AG04449 (cell line): ENCODE results near the gene DTNA.

Source experiments
- CTCF ChIA-PET: fragments of 350-600 bp; formaldehyde crosslinking; extraction: SDS; loops from one replicate; lab custom pipeline; 2021; ENCODE audit warnings: antibody characterized with exemption; lab: Yijun Ruan, JAX
- POLR2A ChIA-PET: fragments of 400-600, 350-600 bp; formaldehyde crosslinking; extraction: SDS; loops from one replicate; lab custom pipeline; 2020; ENCODE audit warnings: antibody characterized with exemption, inconsistent platforms; lab: Yijun Ruan, JAX
- DNase-seq: peaks from one replicate; pipeline ENCODE4 v3.0.0-alpha.2; 2010; ENCODE audit warnings: low read depth, low spot score
- H3K4me3 ChIP-seq: 2 replicates; pipeline ENCODE4 v1.5.1; 2011; ENCODE audit warnings: low read depth, mild to moderate bottlenecking, control low read depth, low read length
- CTCF ChIP-seq: IDR thresholded peaks from one replicate; pipeline ENCODE4 v1.5.1; 2011; ENCODE audit warnings: mild to moderate bottlenecking, moderate library complexity, low read length, control low read depth, inconsistent platforms; ENCODE audit not compliant: insufficient read depth; ENCODE audit errors: missing control alignments

Gene DTNA

GRCh38 chr18:34789768-34790344 is 79.8 kb downstream of the DTNA start:
- peak; percentile 1 for TF ChIP-seq CTCF
- DNase-seq = no peak
- ChIA-PET CTCF (interaction anchor here (1.0 to 10.1 kb wide), 10 partner anchors 9 to 667 kb away, joined by 3 to 251 read pairs (median 6); no protein-coding TSS in a partner anchor), POLR2A (no interaction called here)
- no peak overlapping the region for H3K4me3 ChIP-seq

- POLR2A ChIA-PET = no interaction called here
- H3K4me3 ChIP-seq = no peak overlapping the region
- TF ChIP-seq CTCF = no peak
- CTCF ChIA-PET = interaction anchor here (1.0 kb wide), 1 partner anchor 65 kb away, joined by 3 read pairs; no protein-coding TSS in a partner anchor
- no peak for DNase-seq
Measured at GRCh38 chr18:34794348-34794747, 84.2 kb downstream of the DTNA start.

- ChIA-PET POLR2A (no interaction called here), CTCF (interaction anchor here (0.9 to 1.2 kb wide), 3 partner anchors 20 to 672 kb away, joined by 3 read pairs; no protein-coding TSS in a partner anchor)
- DNase-seq = no peak
- no peak overlapping the region for H3K4me3 ChIP-seq
- no peak for TF ChIP-seq CTCF
Measured at GRCh38 chr18:34795070-34795732, 85.1 kb downstream of the DTNA start.

- ChIA-PET CTCF (interaction anchor here (0.9 to 1.2 kb wide), 3 partner anchors 19 to 673 kb away, joined by 3 read pairs; no protein-coding TSS in a partner anchor), POLR2A (no interaction called here)
- no peak overlapping the region for H3K4me3 ChIP-seq
- no peak for TF ChIP-seq CTCF
- DNase-seq = no peak
Measured at GRCh38 chr18:34796035-34796657, 86.0 kb downstream of the DTNA start.

GRCh38 chr18:34799291-34799690 is 89.2 kb downstream of the DTNA start:
- CTCF ChIA-PET = interaction anchor here (1.1 kb wide), 1 partner anchor 138 kb away, joined by 3 read pairs; no protein-coding TSS in a partner anchor
- no peak for DNase-seq
- no peak overlapping the region for H3K4me3 ChIP-seq
- no peak for TF ChIP-seq CTCF
- POLR2A ChIA-PET = no interaction called here

- H3K4me3 ChIP-seq = no peak overlapping the region
- POLR2A ChIA-PET = no interaction called here
- CTCF ChIA-PET = interaction anchor here (1.1 kb wide), 2 partner anchors 14 to 139 kb away, joined by 3 read pairs; no protein-coding TSS in a partner anchor
- DNase-seq = no peak
- no peak for TF ChIP-seq CTCF
Measured at GRCh38 chr18:34800381-34800780, 90.3 kb downstream of the DTNA start.
